Aorta (tissue), 5 donors: ENCODE data around the gene KIAA1217. TPM values are rescaled to one million over a fixed set of nuclear protein-coding genes. Genes with fewer than 3 reads are reported as not detected.

ENCODE experiments used
- ATAC-seq: fragments of 200-7000 bp; cut with Tn5 transposase; one replicate; pipeline ENCODE4 v1.9.1; 2022; ENCODE audit warnings: moderate library complexity; ENCODE audit not compliant: low FRiP score
- DNase-seq, 2 donors: peaks; one replicate each; pipeline ENCODE4 v3.0.0-alpha.2; 2020
- H3K27ac ChIP-seq, 2 donors: one replicate each; pipeline ENCODE4 v1.5.1; 2013; ENCODE audit warnings: low read length in 2 of 2, mild to moderate bottlenecking in 2 of 2, moderate library complexity in 2 of 2, control low read depth in 1 of 2, inconsistent platforms in 1 of 2, low read depth in 1 of 2
- H3K27me3 ChIP-seq, 2 donors: one replicate each; pipeline ENCODE4 v1.6.1; 2013; ENCODE audit warnings: control low read depth in 1 of 2, low read length in 1 of 2, mild to moderate bottlenecking in 1 of 2, moderate library complexity in 1 of 2; ENCODE audit not compliant: insufficient read depth in 2 of 2, control insufficient read depth in 1 of 2
- H3K36me3 ChIP-seq, 2 donors: one replicate each; pipeline ENCODE4 v1.6.1; 2013; ENCODE audit warnings: control low read depth in 1 of 2, low read length in 1 of 2, mild to moderate bottlenecking in 1 of 2; ENCODE audit not compliant: insufficient read depth in 2 of 2, control insufficient read depth in 1 of 2
- H3K4me1 ChIP-seq, 2 donors: one replicate each; pipeline ENCODE4 v1.6.1; 2013; ENCODE audit warnings: low read length in 2 of 2, control low read depth in 1 of 2, mild to moderate bottlenecking in 1 of 2, moderate library complexity in 1 of 2; ENCODE audit not compliant: insufficient read depth in 2 of 2, control insufficient read depth in 1 of 2
- H3K4me3 ChIP-seq, 2 donors: one replicate each; pipeline ENCODE4 v1.5.1; 2013; ENCODE audit warnings: low read length in 2 of 2, control low read depth in 1 of 2, mild to moderate bottlenecking in 1 of 2
- H3K9me3 ChIP-seq: one replicate; pipeline ENCODE4 v1.6.1; 2013; ENCODE audit warnings: mild to moderate bottlenecking, low read length; ENCODE audit not compliant: control insufficient read depth
- WGBS, 2 donors: extraction: QIAGEN DNeasy Blood & Tissue Kit; methylation state at CpG; one replicate each; pipeline ENCODE4 v1.1.7; 2013; 5-methylcytosine and 5-hydroxymethylcytosine counted together
- intact Hi-C, 2 donors: fragments of 100-400 bp; cut with DNase I; formaldehyde crosslinking; loops; one replicate each; pipeline versions ENCODE4 v1.14.2 to v1.15.0; 2022
- polyA plus RNA-seq, 2 donors: library from polyadenylated mRNA; stranded (reverse); fragments of 200-250 nt; gene quantifications; one replicate each; pipeline ENCODE4 v1.2.3, GENCODE V29; 2013
- total RNA-seq, 2 donors: library from RNA; stranded (reverse); fragmentation: NEBNext Ultra II Directional; extraction: Animal tissue kit (Norgen Biotek cat#: 25700); gene quantifications; one replicate each; pipeline ENCODE4 v1.2.1, GENCODE V29; 2021
- donor health status: healthy with polysubstance abuse.
- donor health status: Bipolar disorder and iron deficiency.
- donor health status: DM: no; HTN: no; CAD: no.
- donor health status: DM: no; HTN: no; CAD: no.
- donor health status: DM: yes; HTN: yes; CAD: no.

The KIAA1217 gene
- total and polyA plus RNA-seq, 4 donors = 2.5 to 18.3 (median 11.1) TPM

- H3K4me1 ChIP-seq = no peaks in the 10 kb centered on the region
- H3K27ac ChIP-seq = no peak overlapping the region
- intact Hi-C loops = loop anchor here in 1 of 2 donors (10.0 kb wide), 1 partner anchor 556 kb away; no protein-coding TSS in a partner anchor
- H3K9me3 ChIP-seq = no peaks in the 10 kb centered on the region
- ATAC-seq (no peak), DNase-seq (no peak)
- H3K4me3 ChIP-seq = no peak overlapping the region
- H3K27me3 ChIP-seq = no peaks in the 10 kb centered on the region
- no peaks in the 10 kb centered on the region for H3K36me3 ChIP-seq
- WGBS, 2 donors = 91% methylated on average over 10 of the region's 10 CpGs
These were observed 341.7 kb downstream of the KIAA1217 start for GRCh38 chr10:24550680-24551079.

- Histone ChIP-seq H3K27ac (no peak overlapping the region), H3K4me3 (no peak overlapping the region), H3K9me3 (no peaks in the 10 kb centered on the region), H3K4me1 (no peaks in the 10 kb centered on the region), H3K27me3 (no peaks in the 10 kb centered on the region), H3K36me3 (no peaks in the 10 kb centered on the region)
- intact Hi-C loops = loop anchor here in 1 of 2 donors (10.0 kb wide), 1 partner anchor 556 kb away; no protein-coding TSS in a partner anchor
- DNase-seq (no peak), ATAC-seq (no peak)
- 68 to 78% methylated on average over 2 of the region's 2 CpGs for WGBS, 2 donors
These were observed 342.2 kb downstream of the KIAA1217 start for GRCh38 chr10:24551161-24551560.

- Histone ChIP-seq H3K4me3 (no peak overlapping the region), H3K36me3 (no peaks in the 10 kb centered on the region), H3K27ac (no peak overlapping the region), H3K4me1 (no peaks in the 10 kb centered on the region), H3K27me3 (no peaks in the 10 kb centered on the region), H3K9me3 (no peaks in the 10 kb centered on the region)
- no peak for ATAC-seq
- DNase-seq = no peak
- intact Hi-C loops = loop anchor here in 1 of 2 donors (10.0 kb wide), 1 partner anchor 558 kb away; no protein-coding TSS in a partner anchor
- 48 to 53% methylated on average over 21 to 22 of the region's 22 CpGs for WGBS, 2 donors
These were observed 343.5 kb downstream of the KIAA1217 start for GRCh38 chr10:24552346-24553016.

GRCh38 chr10:24553051-24553612, 344.2 kb downstream of the KIAA1217 start:
- no peak for DNase-seq
- intact Hi-C loops = loop anchor here in 1 of 2 donors (10.0 kb wide), 1 partner anchor 558 kb away; no protein-coding TSS in a partner anchor
- Histone ChIP-seq H3K27me3 (no peaks in the 10 kb centered on the region), H3K36me3 (no peaks in the 10 kb centered on the region), H3K4me3 (no peak overlapping the region), H3K27ac (no peak overlapping the region), H3K9me3 (no peaks in the 10 kb centered on the region), H3K4me1 (no peaks in the 10 kb centered on the region)
- no peak for ATAC-seq
- WGBS, 2 donors = 58 to 75% methylated on average over 10 of the region's 10 CpGs

- Histone ChIP-seq H3K36me3 (no peaks in the 10 kb centered on the region), H3K27me3 (no peaks in the 10 kb centered on the region), H3K4me3 (no peak overlapping the region), H3K4me1 (no peaks in the 10 kb centered on the region), H3K9me3 (no peaks in the 10 kb centered on the region), H3K27ac (no peak overlapping the region)
- intact Hi-C loops = loop anchor here in 1 of 2 donors (10.0 kb wide), 1 partner anchor 559 kb away; no protein-coding TSS in a partner anchor
- DNase-seq = no peak
- ATAC-seq = no peak
- 85 to 96% methylated on average over 7 of the region's 7 CpGs for WGBS, 2 donors
These were observed 345.1 kb downstream of the KIAA1217 start for GRCh38 chr10:24554036-24554435.

GRCh38 chr10:24556126-24556749, 347.3 kb downstream of the KIAA1217 start:
- Histone ChIP-seq H3K27ac (no peak overlapping the region), H3K36me3 (no peaks in the 10 kb centered on the region), H3K4me1 (no peaks in the 10 kb centered on the region), H3K4me3 (no peak overlapping the region), H3K9me3 (no peaks in the 10 kb centered on the region), H3K27me3 (no peaks in the 10 kb centered on the region)
- intact Hi-C loops = loop anchor here in 1 of 2 donors (10.0 kb wide), 1 partner anchor 561 kb away; no protein-coding TSS in a partner anchor
- WGBS, 2 donors = 90 to 91% methylated on average over 4 of the region's 4 CpGs
- DNase-seq = no peak
- no peak for ATAC-seq

- no peak overlapping the region for H3K27ac ChIP-seq
- intact Hi-C loops = loop anchor here in 1 of 2 donors (10.0 kb wide), 1 partner anchor 562 kb away; no protein-coding TSS in a partner anchor
- no peaks in the 10 kb centered on the region for H3K36me3 ChIP-seq
- no peaks in the 10 kb centered on the region for H3K4me1 ChIP-seq
- no peak overlapping the region for H3K4me3 ChIP-seq
- DNase-seq (no peak), ATAC-seq (no peak)
- 62 to 64% methylated on average over 24 of the region's 24 CpGs for WGBS, 2 donors
- no peaks in the 10 kb centered on the region for H3K27me3 ChIP-seq
- no peaks in the 10 kb centered on the region for H3K9me3 ChIP-seq
These were observed 348.1 kb downstream of the KIAA1217 start for GRCh38 chr10:24556750-24557742.

GRCh38 chr10:24561453-24561852, 352.5 kb downstream of the KIAA1217 start:
- Histone ChIP-seq H3K9me3 (no peaks in the 10 kb centered on the region), H3K27ac (no peak overlapping the region), H3K27me3 (no peaks in the 10 kb centered on the region), H3K4me3 (no peak overlapping the region), H3K36me3 (no peaks in the 10 kb centered on the region), H3K4me1 (no peaks in the 10 kb centered on the region)
- no peak for DNase-seq
- WGBS, 2 donors = 57 to 66% methylated on average over 3 of the region's 3 CpGs
- no peak for ATAC-seq
- intact Hi-C loops = no loop called here
